ENCODE measurements around the gene APBB2. TPM values are rescaled to one million over a fixed set of nuclear protein-coding genes. Genes with fewer than 3 reads are reported as not detected.

The APBB2 gene
- total RNA-seq, 1 experiment from 2014 or later, result 49.0 TPM

GRCh38 chr4:41143311-41144039 is 70.9 kb downstream of the APBB2 start:
- POLR2A ChIA-PET, result no interaction called here
- Mint-ChIP-seq H3K4me1 (peaks cover 37% of the 10 kb centered on the region), H3K4me3 (no peak overlapping the region), H3K9me3 (no peaks in the 10 kb centered on the region), H3K27me3 (ENCODE audit: low read depth) (no peaks in the 10 kb centered on the region), H3K27ac (peak overlapping the region; percentile 72; the same call in 1 of the 2 replicates), H3K36me3 (peaks cover 9% of the 10 kb centered on the region; the same call in 1 of the 2 replicates)
- TF ChIP-seq FOXJ3 (CRISPR knock-in tag; IDR thresholded peaks at IDR 0.05; ENCODE audit: borderline replicate concordance), result no peak
- TF ChIP-seq, protein P1, sequence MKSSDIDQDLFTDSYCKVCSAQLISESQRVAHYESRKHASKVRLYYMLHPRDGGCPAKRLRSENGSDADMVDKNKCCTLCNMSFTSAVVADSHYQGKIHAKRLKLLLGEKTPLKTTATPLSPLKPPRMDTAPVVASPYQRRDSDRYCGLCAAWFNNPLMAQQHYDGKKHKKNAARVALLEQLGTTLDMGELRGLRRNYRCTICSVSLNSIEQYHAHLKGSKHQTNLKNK (CRISPR knock-in tag; IDR thresholded peaks at IDR 0.05), result no peak
- no peak for DNase-seq (ENCODE audit: low spot score)
- no peak for ATAC-seq
- CTCF ChIA-PET, result no interaction called here

DNA sequence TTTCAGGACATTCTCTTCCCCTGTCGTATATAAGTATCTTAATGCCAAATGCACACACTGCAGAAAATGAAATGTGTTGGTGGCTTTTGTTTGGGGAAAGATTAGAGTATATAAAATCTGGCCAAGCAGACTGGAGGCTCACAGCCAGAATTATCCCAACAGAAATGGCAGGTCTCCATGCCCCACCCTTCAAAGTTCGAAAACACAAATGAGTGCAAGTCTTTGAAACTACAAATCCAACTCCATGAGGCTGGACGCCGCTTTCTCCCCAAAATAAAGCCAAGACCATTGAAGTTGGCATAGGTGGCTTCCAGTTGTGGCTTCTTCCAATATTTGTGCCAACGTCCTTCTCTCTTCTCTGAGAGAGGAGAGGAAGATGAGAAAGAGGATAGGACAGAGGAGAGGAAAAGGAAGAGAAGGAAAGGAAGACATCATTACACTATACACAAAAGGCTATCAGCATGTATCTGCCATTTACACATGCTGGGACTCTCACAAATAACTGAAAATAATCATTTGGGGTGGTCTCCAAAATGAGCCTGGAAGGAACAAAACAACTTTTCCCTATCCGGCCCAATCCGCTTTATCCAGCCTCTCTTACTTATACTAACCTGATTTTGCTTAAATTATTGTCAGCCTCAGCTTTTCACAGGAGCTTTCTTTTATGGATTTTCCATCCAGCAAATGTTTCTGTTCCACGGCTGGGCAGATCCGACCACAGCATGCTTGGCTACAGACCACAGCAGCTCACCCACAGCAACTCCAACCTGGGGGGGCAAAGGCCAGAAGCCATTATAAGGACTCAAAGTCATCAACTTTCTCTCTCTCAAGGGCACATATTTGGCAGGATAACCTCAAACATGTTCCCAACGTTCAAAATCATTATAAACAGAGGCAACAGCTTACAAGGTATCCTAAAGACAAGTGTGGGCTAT is 71.7 kb downstream of the APBB2 start:
- ChIA-PET POLR2A (no interaction called here), CTCF (no interaction called here)
- no peak for TF ChIP-seq NFYB (CRISPR knock-in tag; conservative IDR thresholded peaks at IDR 0.05; ENCODE audit: low read depth)
- TF ChIP-seq, protein P2, sequence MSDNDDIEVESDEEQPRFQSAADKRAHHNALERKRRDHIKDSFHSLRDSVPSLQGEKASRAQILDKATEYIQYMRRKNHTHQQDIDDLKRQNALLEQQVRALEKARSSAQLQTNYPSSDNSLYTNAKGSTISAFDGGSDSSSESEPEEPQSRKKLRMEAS (CRISPR knock-in tag; IDR thresholded peaks at IDR 0.05), result no peak
- TF ChIP-seq ZBTB21 (CRISPR knock-in tag; IDR thresholded peaks at IDR 0.05; ENCODE audit: borderline replicate concordance), result no peak
- TF ChIP-seq ETV6 (CRISPR knock-in tag; IDR thresholded peaks at IDR 0.05), result no peak
- TF ChIP-seq ZNF396 (CRISPR knock-in tag; IDR thresholded peaks at IDR 0.05; ENCODE audit: borderline replicate concordance), result no peak
- TF ChIP-seq IRF2 (CRISPR knock-in tag; IDR thresholded peaks at IDR 0.05; ENCODE audit: borderline replicate concordance, low read depth), result no peak
- no peak for TF ChIP-seq JAZF1 (CRISPR knock-in tag; IDR thresholded peaks at IDR 0.05)
- TF ChIP-seq ESRRA (CRISPR knock-in tag; IDR thresholded peaks at IDR 0.05; ENCODE audit: borderline replicate concordance), result no peak
- Mint-ChIP-seq H3K9me3 (no peaks in the 10 kb centered on the region), H3K27me3 (ENCODE audit: low read depth) (no peaks in the 10 kb centered on the region), H3K36me3 (peaks cover 9% of the 10 kb centered on the region; the same call in 1 of the 2 replicates), H3K27ac (peak overlapping the region; percentile 82), H3K4me1 (peaks cover 37% of the 10 kb centered on the region), H3K4me3 (no peak overlapping the region)
- ATAC-seq, result no peak
- no peak for DNase-seq (ENCODE audit: low spot score)

DNA sequence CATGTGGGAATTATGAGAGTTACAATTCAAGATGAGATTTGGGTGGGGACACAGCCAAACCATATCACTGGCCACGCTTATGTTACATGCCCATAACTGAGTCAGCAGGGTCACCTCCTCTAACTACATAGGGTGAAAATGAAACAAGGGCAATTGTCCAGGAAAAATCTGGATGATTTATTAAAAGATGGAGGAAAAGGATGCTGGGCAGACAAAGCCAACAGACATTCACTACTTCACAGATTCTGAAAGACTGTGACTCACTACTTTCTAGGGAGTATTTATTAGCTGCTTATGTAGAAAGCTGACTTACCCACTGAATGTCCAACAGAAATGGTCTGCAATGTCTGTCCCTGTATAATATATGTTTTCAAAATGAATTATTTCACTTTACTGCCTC is 72.4 kb downstream of the APBB2 start:
- POLR2A ChIA-PET, result interaction anchor here (1.0 kb wide), 1 partner anchor 72 kb away, joined by 4 read pairs; the partner anchor contains the start of gene APBB2
- CTCF ChIA-PET, result interaction anchor here (1.9 kb wide), 1 partner anchor 165 kb away, joined by 4 read pairs; no protein-coding TSS in a partner anchor
- TF ChIP-seq EMX1 (CRISPR knock-in tag; IDR thresholded peaks at IDR 0.05) (no peak), ZNF423 (CRISPR knock-in tag; IDR thresholded peaks at IDR 0.05) (no peak), ZNF263 (CRISPR knock-in tag; IDR thresholded peaks at IDR 0.05; ENCODE audit: low read depth) (no peak)
- TF ChIP-seq, protein P3, sequence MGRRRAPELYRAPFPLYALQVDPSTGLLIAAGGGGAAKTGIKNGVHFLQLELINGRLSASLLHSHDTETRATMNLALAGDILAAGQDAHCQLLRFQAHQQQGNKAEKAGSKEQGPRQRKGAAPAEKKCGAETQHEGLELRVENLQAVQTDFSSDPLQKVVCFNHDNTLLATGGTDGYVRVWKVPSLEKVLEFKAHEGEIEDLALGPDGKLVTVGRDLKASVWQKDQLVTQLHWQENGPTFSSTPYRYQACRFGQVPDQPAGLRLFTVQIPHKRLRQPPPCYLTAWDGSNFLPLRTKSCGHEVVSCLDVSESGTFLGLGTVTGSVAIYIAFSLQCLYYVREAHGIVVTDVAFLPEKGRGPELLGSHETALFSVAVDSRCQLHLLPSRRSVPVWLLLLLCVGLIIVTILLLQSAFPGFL (CRISPR knock-in tag; IDR thresholded peaks at IDR 0.05; ENCODE audit: borderline replicate concordance), result no peak
- H3K9me3 Mint-ChIP-seq, result no peaks in the 10 kb centered on the region
- H3K4me3 Mint-ChIP-seq, result no peak overlapping the region
- no peaks in the 10 kb centered on the region for H3K27me3 Mint-ChIP-seq (ENCODE audit: low read depth)
- H3K4me1 Mint-ChIP-seq, result peaks cover 31% of the 10 kb centered on the region
- H3K36me3 Mint-ChIP-seq, result peaks cover 9% of the 10 kb centered on the region; the same call in 1 of the 2 replicates
- no peak for DNase-seq (ENCODE audit: low spot score)
- H3K27ac Mint-ChIP-seq, result no peak overlapping the region
- ATAC-seq, result no peak

- no peaks in the 10 kb centered on the region for H3K27me3 Mint-ChIP-seq (ENCODE audit: low read depth)
- no peaks in the 10 kb centered on the region for H3K9me3 Mint-ChIP-seq
- ChIA-PET CTCF (interaction anchor here (1.9 kb wide), 1 partner anchor 164 kb away, joined by 4 read pairs; no protein-coding TSS in a partner anchor), POLR2A (no interaction called here)
- ATAC-seq (peak; percentile 56), DNase-seq (ENCODE audit: low spot score) (no peak)
- H3K4me1 Mint-ChIP-seq, result peaks cover 33% of the 10 kb centered on the region
- H3K4me3 Mint-ChIP-seq, result no peak overlapping the region
- peaks cover 9% of the 10 kb centered on the region; the same call in 1 of the 2 replicates for H3K36me3 Mint-ChIP-seq
- peak overlapping the region; percentile 24; the same call in 1 of the 2 replicates for H3K27ac Mint-ChIP-seq
- TF ChIP-seq GTF2I (CRISPR knock-in tag; conservative IDR thresholded peaks at IDR 0.05) (no peak), EMX1 (CRISPR knock-in tag; IDR thresholded peaks at IDR 0.05) (no peak), CREB1 (CRISPR knock-in tag; IDR thresholded peaks at IDR 0.05) (no peak), ZNF232 (CRISPR knock-in tag; IDR thresholded peaks at IDR 0.05) (no peak), SOX15 (CRISPR knock-in tag; IDR thresholded peaks at IDR 0.05) (no peak), HMGA2 (CRISPR knock-in tag; IDR thresholded peaks at IDR 0.05) (no peak), NFATC4 (CRISPR knock-in tag; IDR thresholded peaks at IDR 0.05) (no peak), ETV6 (CRISPR knock-in tag; IDR thresholded peaks at IDR 0.05) (no peak), TEAD4 (CRISPR knock-in tag; IDR thresholded peaks at IDR 0.05) (no peak), NR3C1 (CRISPR knock-in tag; conservative IDR thresholded peaks at IDR 0.05; ENCODE audit: low read depth) (no peak)
- TF ChIP-seq, protein P4, sequence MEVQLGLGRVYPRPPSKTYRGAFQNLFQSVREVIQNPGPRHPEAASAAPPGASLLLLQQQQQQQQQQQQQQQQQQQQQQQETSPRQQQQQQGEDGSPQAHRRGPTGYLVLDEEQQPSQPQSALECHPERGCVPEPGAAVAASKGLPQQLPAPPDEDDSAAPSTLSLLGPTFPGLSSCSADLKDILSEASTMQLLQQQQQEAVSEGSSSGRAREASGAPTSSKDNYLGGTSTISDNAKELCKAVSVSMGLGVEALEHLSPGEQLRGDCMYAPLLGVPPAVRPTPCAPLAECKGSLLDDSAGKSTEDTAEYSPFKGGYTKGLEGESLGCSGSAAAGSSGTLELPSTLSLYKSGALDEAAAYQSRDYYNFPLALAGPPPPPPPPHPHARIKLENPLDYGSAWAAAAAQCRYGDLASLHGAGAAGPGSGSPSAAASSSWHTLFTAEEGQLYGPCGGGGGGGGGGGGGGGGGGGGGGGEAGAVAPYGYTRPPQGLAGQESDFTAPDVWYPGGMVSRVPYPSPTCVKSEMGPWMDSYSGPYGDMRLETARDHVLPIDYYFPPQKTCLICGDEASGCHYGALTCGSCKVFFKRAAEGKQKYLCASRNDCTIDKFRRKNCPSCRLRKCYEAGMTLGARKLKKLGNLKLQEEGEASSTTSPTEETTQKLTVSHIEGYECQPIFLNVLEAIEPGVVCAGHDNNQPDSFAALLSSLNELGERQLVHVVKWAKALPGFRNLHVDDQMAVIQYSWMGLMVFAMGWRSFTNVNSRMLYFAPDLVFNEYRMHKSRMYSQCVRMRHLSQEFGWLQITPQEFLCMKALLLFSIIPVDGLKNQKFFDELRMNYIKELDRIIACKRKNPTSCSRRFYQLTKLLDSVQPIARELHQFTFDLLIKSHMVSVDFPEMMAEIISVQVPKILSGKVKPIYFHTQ (CRISPR knock-in tag; IDR thresholded peaks at IDR 0.05), result no peak
- TF ChIP-seq, protein P1 (CRISPR knock-in tag; IDR thresholded peaks at IDR 0.05), result no peak
These were observed 73.9 kb downstream of the APBB2 start for GRCh38 chr4:41140410-41140809.
